ENCODE results near the gene APOL6. TPM values are rescaled to one million over a fixed set of nuclear protein-coding genes. Genes with fewer than 3 reads are reported as not detected.
A peak's percentile ranks its signal among the peaks of the same experiment; 100 is the strongest.

APOL6 gene
- polyA plus RNA-seq, 2 of the 4 experiments (the other 2 are of a cell fraction) = 1.3 to 2.7 TPM

DNA sequence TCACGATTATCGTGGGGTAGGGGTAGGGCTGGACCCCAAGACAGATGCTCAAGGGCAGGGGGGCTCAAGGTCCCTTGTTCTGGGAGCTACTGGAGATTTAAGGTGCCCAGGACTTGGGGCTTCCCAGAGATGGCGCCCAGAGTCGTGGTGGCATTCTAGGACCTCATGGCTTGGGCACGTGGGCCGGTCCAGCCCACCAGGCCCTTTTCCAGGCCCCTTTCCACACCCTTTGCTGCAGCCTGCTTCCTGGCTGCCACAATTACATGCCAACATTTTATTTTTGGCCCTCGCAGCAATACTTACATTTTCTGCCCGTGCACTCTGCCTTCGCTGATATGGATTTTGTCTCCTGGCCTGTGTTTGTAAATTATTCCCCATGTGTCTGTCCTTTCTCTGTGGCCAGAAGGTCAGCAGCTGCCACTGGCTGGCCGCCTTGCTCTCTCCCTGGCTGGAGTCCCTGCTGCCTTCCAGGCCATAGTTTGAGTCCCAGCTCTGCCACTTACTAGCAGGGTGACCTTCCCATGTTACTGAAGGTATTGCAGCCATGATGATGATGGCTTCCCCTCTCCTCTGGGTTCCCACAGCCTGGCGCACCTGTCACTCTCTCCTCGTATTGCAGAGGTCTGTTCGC lies 42.3 kb upstream of the APOL6 start:
- ChIA-PET CTCF (interaction anchor here (0.6 kb wide), 1 partner anchor 178 kb away, joined by 3 read pairs; no protein-coding TSS in a partner anchor), POLR2A (no interaction called here)
- no peak for DNase-seq (ENCODE audit: low read depth in 1 of 2, low spot score in 1 of 2)
- H3K4me3 ChIP-seq = no peak overlapping the region
- no peaks in the 10 kb centered on the region for H3K9me3 ChIP-seq
- H3K4me1 ChIP-seq = peaks cover 17% of the 10 kb centered on the region
- no peak overlapping the region for H3K4me2 ChIP-seq
- peak overlapping the region in 1 of 2 experiments; percentile 58; a peak in 1 of 6 replicates for H3K27ac ChIP-seq
- FAIRE-seq = no peak
- TF ChIP-seq RCOR1 (IDR thresholded peaks at IDR 0.05; ENCODE audit: low read depth, low read length) (no peak), JUN (IDR thresholded peaks at IDR 0.05) (no peak), SREBF2 (IDR thresholded peaks at IDR 0.05) (no peak), HOXB13 (CRISPR knock-in tag; IDR thresholded peaks at IDR 0.05; ENCODE audit: low read depth) (no peak), RNF2 (IDR thresholded peaks at IDR 0.05; ENCODE audit: borderline replicate concordance, low read depth) (no peak), PHF8 (IDR thresholded peaks at IDR 0.05; ENCODE audit: borderline replicate concordance, low read depth) (no peak), BHLHE40 (IDR thresholded peaks at IDR 0.05; ENCODE audit: low read depth, low read length) (no peak), CHD4 (IDR thresholded peaks at IDR 0.05; ENCODE audit: borderline replicate concordance) (no peak)
- TF ChIP-seq, protein P1, sequence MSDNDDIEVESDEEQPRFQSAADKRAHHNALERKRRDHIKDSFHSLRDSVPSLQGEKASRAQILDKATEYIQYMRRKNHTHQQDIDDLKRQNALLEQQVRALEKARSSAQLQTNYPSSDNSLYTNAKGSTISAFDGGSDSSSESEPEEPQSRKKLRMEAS (IDR thresholded peaks at IDR 0.05) = no peak
- TF ChIP-seq, protein P2, sequence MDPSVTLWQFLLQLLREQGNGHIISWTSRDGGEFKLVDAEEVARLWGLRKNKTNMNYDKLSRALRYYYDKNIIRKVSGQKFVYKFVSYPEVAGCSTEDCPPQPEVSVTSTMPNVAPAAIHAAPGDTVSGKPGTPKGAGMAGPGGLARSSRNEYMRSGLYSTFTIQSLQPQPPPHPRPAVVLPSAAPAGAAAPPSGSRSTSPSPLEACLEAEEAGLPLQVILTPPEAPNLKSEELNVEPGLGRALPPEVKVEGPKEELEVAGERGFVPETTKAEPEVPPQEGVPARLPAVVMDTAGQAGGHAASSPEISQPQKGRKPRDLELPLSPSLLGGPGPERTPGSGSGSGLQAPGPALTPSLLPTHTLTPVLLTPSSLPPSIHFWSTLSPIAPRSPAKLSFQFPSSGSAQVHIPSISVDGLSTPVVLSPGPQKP (IDR thresholded peaks at IDR 0.05; ENCODE audit: low read depth, low read length) = no peak
- no peak for ATAC-seq
- 89% methylated on average over 12 of the region's 13 CpGs for WGBS (ENCODE audit: missing lambda C conversion rate)

DNA sequence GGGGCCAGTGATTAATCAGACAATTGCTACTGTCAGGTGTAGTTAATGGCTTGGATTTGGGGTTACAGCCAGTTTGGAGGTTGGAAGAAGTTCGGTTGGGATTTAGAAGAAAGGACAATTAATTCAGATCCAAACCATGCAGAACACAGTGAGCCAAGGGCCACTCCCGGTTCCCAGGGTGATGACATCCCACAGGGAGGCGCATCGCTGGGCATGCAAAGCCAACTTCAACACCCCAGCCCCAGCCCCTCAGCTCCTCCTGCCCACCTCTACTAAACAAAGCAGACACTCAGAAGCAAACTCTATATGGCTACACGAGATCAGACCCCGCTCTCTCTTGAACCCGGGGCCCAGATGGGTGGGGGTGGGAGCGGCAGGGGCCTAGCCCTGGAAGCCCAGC lies 41.3 kb upstream of the APOL6 start:
- TF ChIP-seq, protein P3, sequence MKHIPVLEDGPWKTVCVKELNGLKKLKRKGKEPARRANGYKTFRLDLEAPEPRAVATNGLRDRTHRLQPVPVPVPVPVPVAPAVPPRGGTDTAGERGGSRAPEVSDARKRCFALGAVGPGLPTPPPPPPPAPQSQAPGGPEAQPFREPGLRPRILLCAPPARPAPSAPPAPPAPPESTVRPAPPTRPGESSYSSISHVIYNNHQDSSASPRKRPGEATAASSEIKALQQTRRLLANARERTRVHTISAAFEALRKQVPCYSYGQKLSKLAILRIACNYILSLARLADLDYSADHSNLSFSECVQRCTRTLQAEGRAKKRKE (CRISPR knock-in tag; IDR thresholded peaks at IDR 0.05; ENCODE audit: low read depth) = no peak
- TF ChIP-seq CHD4 (IDR thresholded peaks at IDR 0.05; ENCODE audit: borderline replicate concordance) (no peak), JUNB (IDR thresholded peaks at IDR 0.05) (no peak), CBX2 (IDR thresholded peaks at IDR 0.05; ENCODE audit: borderline replicate concordance, low read depth) (no peak), MYC (IDR thresholded peaks at IDR 0.05; ENCODE audit: borderline replicate concordance, low read length) (no peak), HOXB13 (CRISPR knock-in tag; IDR thresholded peaks at IDR 0.05; ENCODE audit: low read depth) (no peak), RNF2 (IDR thresholded peaks at IDR 0.05; ENCODE audit: borderline replicate concordance, low read depth) (no peak), ESRRA (IDR thresholded peaks at IDR 0.05; ENCODE audit: borderline replicate concordance, low read length) (no peak), NFE2L2 (conservative IDR thresholded peaks at IDR 0.05; ENCODE audit: low read length) (no peak)
- DNase-seq (ENCODE audit: low read depth in 1 of 2, low spot score in 1 of 2) (no peak), FAIRE-seq (no peak), ATAC-seq (no peak)
- WGBS (ENCODE audit: missing lambda C conversion rate) = 82% methylated on average over 4 of the region's 8 CpGs
- H3K4me3 ChIP-seq = no peak overlapping the region
- H3K4me2 ChIP-seq = no peak overlapping the region
- ChIA-PET POLR2A (no interaction called here), CTCF (interaction anchor here (1.0 to 1.4 kb wide), 3 partner anchors 10 to 176 kb away, joined by 3 read pairs; partner anchors contain the start of gene MB)
- H3K9me3 ChIP-seq = no peaks in the 10 kb centered on the region
- H3K4me1 ChIP-seq = peaks cover 15% of the 10 kb centered on the region
- H3K27ac ChIP-seq = no peak overlapping the region

DNA sequence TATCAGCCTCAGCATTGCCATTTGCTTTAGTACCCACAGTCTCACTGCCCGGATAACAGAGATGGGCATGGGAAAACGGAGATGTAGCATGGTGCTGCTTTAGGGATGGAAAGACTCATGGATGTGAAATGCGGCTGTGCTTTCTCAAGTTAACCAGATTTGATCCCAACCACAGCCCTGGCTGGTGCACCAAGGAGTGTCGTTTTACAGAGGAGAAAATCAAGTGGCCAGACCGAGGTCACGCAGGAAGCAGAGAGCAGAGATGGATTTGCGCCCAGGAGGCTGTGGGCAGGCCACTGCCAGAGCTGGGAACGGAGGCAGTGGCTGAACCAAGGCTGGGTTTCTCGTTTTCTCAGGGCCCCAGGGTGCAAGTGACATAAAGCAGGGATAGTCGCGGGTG lies 40.2 kb upstream of the APOL6 start:
- H3K27ac ChIP-seq = no peak overlapping the region
- no peak overlapping the region for H3K4me2 ChIP-seq
- peaks cover 7% of the 10 kb centered on the region for H3K4me1 ChIP-seq
- no peak for DNase-seq (ENCODE audit: low read depth in 1 of 2, low spot score in 1 of 2)
- CTCF ChIA-PET = interaction anchor here (0.8 to 1.4 kb wide), 2 partner anchors 9 to 19 kb away, joined by 3 read pairs; partner anchors contain the start of gene MB
- no peaks in the 10 kb centered on the region for H3K9me3 ChIP-seq
- WGBS (ENCODE audit: missing lambda C conversion rate) = 80% methylated on average over 11 of the region's 11 CpGs
- POLR2A ChIA-PET = no interaction called here
- no peak for FAIRE-seq
- H3K4me3 ChIP-seq = no peak overlapping the region
- no peak for TF ChIP-seq RAD21 (conservative IDR thresholded peaks at IDR 0.05 in 1 of 2, IDR thresholded peaks at IDR 0.05 in 1 of 2)
- ATAC-seq = no peak
